GM18858 (cell line): ENCODE results near the gene TMEM50B.
"Not testable (repeated sequence)": the region's sequence is repeated elsewhere in the genome, so short reads cannot be mapped to it uniquely, and the experiment has no call there.

Source experiments
- ATAC-seq: cut with Tn5 transposase; IDR thresholded peaks from one replicate; pipeline ENCODE4 v1.9.1; 2021; ENCODE audit not compliant: unreplicated experiment

Gene TMEM50B

DNA sequence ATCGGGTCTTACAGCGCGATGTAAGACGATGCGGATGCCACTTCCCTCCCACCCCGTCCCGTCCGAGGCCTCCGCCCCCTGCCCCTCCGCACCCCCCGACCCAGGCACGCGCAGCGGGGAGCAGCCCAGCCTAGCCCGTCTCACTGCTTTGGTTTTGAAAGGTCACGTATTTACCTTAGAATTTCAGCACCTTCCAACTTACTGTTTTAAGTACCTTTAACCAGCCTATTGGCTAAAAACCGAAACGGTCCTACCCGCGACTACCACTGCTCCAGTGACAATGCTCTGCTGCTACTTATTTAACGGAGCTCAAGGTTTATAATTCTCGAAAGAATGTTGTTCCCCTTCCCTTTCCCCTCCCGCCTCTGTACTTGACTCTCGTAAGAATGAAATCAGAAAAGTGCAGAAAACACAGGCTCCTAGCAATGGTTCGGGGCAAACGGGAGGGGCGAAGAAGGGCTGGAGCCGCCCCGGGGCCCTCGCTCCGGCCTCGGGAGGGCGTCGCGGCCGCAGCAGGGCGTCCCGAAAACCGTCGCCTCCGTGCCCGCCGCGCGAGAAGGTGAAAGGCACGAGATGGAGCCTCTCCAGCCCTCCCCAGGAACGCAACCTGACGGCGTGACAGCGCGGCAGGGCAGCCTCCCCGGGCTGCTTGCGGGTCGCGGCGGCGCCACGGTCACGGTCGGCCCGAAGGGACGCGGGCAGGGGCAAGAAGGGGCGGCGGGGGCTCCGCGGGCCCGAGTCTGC is 667 bp downstream of the TMEM50B start:
- ATAC-seq: peak; percentile 8

- ATAC-seq: no peak
Measured at GRCh38 chr21:33478182-33478581, 1.6 kb downstream of the TMEM50B start.

- no peak for ATAC-seq
Measured at GRCh38 chr21:33477066-33477465, 2.7 kb downstream of the TMEM50B start.

- ATAC-seq: no peak
Measured at GRCh38 chr21:33473344-33473743, 6.4 kb downstream of the TMEM50B start.

- no peak for ATAC-seq
Measured at GRCh38 chr21:33470701-33471100, 9.1 kb downstream of the TMEM50B start.

- ATAC-seq: not testable (repeated sequence)
Measured at GRCh38 chr21:33469183-33469582, 10.6 kb downstream of the TMEM50B start.

DNA sequence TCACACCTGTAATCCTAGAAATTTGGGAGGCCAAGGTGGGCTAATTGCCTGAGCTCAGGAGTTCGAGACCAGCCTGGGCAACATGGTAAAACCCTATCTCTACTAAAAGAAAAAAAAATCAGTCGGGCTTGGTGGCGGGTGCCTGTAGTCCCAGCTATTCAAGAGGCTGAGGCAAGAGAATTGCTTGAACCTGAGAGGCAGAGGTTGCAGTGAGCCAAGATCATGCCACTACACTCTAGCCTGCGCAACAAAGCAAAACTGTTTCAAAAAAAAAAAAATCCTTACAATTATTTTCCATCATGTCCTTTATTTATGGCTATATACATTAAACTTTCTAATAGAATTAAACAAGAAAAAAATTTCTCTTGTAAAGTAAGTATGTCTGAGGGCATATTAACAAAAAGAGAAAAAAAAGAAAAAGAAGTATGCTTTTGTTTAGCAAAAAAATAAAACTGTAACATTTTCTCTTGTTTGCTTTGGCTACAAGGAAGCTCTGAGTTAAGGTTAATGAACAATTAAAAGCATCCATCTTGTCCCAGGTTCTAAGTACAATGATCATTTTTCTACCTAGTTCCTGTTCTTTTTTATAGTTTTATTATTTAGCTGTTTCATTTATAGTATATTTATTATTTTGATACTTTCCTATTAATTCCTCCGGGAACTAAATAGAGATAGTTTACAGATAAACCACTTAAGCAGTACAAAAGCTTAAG is 18.1 kb downstream of the TMEM50B start:
- ATAC-seq: no peak

DNA sequence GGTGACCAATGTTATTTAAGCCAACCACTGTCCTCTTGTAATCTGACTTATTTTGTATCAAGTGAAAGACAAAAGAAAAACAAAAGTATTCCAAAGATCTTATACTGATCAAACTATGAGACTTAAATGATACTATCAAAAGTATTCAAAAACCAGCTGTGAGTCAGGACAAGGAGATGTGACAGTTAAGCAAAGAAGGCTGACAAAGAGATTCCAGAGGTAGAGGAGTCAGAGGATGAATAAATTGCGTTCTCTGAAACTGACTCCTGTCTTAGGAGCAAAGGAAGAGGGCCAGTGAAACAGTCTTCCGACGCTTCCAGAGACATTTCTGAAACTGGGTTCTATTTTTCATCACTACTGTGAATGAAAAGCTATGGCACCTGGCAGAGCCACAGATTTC is 20.9 kb downstream of the TMEM50B start:
- no peak for ATAC-seq

DNA sequence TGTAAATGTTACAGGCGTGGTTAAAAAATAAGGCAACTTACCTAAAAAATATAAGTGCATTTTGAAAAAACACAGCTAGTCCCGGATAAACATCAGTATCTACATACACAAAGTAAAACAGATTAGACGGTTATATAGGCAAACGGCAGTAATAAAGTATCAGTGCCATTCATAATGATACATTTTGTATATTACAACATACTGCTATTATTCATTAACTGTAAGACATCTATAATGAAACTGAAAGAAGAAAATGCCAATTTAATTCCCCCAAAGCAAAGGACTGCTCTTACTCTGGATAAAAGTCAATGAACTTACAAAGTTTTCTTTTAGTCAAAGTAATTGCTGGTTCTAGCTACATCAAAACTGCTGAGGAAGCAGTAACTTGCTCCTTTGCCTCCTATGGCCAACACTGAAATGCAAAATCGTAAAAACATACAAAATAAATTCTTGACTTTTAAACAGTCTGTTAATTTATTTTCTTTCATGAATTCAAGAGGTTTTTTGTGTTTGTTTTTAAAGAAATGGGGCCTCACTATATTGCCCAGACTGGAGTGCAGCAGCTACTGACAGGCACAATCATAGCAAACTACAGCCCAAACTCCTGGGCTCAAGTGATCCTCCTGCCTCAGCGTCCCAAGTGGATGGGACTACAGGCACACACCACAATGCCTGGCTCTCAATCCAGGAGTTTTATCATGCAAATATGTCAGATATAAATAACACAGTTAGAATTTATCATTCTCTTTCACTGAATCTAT is 23.9 kb downstream of the TMEM50B start:
- ATAC-seq: no peak

DNA sequence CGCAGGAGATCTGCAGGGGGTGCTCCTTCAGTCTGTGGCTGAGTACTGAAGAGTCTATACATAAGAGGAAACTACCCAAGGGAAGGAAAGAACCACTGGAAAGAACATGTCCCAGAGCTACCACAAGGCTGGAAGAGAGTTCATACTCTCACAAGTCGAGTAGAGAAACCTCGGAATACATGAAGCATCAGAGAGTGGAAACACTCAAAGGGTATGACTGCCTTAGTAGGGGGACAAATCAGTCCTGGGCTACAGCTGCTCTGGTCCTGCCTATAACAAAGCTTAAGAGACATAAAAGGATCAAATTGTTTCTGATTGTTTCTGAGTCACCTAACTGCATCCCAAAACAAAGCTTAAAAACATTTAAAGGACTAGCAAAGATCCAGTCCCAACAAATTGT is 27.4 kb downstream of the TMEM50B start:
- ATAC-seq: no peak

DNA sequence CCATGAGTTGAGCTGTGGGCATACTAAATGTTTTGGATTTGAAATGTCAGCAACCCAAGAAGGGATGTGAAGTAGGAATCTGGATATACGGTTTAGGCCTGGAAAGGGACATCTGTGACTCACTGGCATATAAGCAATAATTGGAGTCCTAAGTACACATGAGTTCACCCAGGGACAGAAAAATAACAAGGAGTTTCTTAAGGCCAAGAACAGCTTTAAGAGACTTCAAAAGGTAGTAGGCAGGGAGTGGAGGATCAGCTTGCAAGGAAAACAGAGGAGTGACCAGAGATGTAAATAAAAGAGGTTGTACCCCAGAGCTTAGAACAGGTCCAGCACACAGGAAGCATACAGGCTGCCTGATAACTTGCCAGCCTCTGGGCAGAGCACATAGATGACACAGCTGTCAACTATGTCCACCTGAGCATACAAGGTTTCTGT is 28.1 kb downstream of the TMEM50B start:
- no peak for ATAC-seq

DNA sequence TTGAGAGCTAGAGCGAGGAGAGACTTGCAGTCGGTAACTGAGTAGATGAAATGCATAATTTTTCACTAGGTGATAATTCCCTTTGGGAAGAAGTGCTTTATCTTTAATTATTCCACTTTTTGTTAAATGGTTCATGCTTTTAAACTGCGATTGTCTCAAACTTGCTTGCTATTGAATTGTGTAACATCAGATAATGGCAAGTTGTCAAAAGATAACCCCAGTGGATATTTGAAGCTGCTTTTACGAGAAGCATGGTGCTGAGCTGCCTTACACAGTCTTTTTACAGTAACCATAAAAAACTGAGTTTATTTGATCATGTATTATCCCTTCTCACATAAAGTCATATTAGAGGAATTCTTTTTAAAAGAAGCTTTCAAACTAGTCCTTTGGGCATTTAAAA is 30.2 kb downstream of the TMEM50B start:
- no peak for ATAC-seq

DNA sequence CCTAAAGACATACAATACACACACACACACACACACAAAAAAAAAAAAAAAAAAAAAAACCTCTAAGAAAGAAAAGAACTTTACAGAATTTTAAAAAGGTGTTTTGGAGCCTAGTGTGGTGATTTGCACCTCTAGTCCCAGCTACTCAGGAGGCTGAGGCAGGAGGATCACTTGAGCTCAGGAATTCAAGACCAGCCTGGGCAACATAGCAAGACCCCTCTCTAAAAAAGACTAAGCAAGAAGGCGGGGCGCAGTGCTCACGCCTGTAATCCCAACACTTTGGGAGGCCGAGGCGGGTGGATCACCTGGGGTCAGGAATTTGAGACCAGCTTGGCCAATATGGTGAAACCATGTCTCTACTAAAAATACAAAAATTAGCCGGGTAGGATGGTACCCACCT is 33.2 kb downstream of the TMEM50B start:
- ATAC-seq: not testable (repeated sequence)

DNA sequence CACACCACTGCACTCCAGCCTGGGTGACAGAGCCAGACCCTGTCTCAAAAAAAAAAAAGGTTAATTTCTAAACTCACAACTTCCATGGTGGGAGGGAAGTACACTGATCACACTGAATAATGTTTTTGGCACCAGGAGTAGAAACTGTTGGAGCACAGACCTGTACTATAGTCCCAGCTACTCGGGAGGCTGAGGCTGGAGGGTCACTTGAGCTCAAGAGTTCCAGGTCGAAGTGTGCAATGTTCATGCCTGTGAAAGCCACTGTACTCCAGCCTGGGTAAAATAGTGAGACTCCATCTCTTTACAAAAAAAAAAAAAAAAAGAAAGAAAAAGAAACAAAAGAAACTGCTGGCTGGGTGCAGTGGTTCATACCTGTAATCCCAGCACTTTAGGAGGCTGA is 35.3 kb downstream of the TMEM50B start:
- ATAC-seq: no peak

DNA sequence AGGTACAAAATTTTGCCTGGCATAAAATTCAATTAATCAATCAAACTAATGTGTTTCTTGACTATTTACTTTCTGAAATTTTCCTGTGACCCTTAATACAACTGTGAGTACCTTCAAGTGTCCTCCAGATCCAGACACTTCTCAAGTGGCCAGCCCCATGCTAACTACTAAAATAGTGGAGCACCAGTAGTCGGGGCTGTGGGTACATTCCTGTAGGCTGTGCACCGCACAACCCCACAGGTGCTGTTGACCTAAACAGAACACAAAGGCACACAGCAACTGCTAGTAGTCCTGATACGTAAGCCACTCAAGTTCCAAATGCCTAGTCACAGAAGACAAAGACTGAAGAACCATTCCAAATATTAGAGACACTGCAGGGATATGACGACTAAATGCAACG is 36.6 kb downstream of the TMEM50B start:
- no peak for ATAC-seq

GRCh38 chr21:33441489-33442477 is 38.0 kb downstream of the TMEM50B start:
- peak; percentile 66 for ATAC-seq

GRCh38 chr21:33437140-33437539 is 42.6 kb downstream of the TMEM50B start:
- ATAC-seq: no peak

DNA sequence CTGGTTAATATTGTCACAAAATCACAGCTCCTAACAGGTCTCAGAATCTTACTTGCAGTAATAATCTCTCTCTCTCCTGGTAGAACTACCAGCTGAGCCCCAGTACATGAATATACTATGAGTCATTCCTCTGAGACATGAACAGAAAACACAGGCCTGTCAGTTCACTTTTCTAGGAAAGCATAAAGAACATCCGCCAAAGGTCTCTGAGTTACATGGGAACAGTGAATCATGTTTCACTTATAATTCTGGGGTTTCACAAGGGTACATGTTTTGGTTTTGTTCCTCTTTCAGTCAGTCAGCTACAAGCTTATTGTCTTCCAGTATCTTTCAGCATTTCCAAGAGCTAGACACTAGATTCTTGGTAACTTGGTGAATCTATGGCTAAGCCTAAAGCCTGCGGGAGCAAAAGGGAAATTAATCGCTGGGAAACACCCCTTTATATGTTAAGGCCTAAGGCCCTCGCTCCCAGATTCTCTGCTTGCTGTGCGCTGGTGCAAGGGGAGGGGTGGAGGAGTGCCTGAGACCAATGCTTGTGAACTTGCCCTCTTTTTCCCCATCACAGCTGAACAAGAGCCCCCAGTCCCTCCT is 44.9 kb downstream of the TMEM50B start:
- ATAC-seq: peak; percentile 82

- ATAC-seq: no peak
Measured at GRCh38 chr21:33433425-33434114, 46.2 kb downstream of the TMEM50B start.

DNA sequence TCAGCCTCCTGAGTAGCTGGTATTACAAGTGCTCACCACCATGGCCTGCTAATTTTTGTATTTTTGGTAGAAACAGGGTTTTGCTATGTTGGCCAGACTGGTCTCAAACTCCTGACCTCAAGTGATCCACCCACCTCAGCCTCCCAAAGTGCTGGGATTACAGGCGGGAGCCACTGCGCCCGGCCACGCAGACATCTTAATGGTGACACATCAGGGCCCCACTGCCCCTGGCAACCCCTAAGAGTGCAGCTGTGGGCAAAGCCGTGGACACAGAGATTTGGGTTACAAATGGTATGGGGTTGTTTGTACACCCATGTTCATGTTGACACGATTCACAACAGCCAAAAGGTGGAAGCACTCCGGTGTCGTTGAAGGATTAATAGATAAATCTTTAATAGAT is 46.8 kb downstream of the TMEM50B start:
- no peak for ATAC-seq
